Lower leg skin (tissue), 3 donors: ENCODE results near the gene MAFB.

ENCODE experiments used
- POLR2A ChIP-seq, 2 donors: fragments of 450-650 bp; IDR thresholded peaks; one replicate each; pipeline ENCODE4 v1.6.1; 2016 to 2017; ENCODE audit warnings: antibody characterized with exemption in 2 of 2, mild to moderate bottlenecking in 1 of 2, moderate library complexity in 1 of 2
- TF ChIP-seq, protein P1 (sequence below), 3 donors: fragments of 450-650 bp; IDR thresholded peaks; one replicate each; pipeline ENCODE4 v1.5.1; 2016; ENCODE audit warnings: antibody characterized with exemption in 3 of 3, mild to moderate bottlenecking in 3 of 3, moderate library complexity in 2 of 3

DNA sequence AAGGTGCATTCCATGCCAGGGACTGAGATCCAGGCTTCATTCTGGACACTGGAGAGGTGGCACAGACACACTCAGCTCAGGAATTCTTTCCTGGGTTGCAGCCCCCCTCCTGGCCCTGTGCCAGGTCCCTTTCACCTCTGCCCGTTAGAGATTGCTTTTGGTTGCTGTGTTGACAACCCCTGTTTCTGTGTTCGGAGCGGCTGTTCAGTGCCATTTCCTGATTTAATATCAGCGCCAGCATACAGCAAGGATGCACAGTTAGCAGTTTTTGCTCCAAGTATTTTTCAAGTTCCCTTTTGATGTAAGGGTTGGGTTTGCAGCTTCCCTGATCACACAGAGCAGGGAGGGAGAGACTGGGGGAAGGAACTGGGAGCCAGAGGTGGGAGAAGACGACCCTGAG is 8.5 kb upstream of the MAFB start:
- TF ChIP-seq, protein P1, sequence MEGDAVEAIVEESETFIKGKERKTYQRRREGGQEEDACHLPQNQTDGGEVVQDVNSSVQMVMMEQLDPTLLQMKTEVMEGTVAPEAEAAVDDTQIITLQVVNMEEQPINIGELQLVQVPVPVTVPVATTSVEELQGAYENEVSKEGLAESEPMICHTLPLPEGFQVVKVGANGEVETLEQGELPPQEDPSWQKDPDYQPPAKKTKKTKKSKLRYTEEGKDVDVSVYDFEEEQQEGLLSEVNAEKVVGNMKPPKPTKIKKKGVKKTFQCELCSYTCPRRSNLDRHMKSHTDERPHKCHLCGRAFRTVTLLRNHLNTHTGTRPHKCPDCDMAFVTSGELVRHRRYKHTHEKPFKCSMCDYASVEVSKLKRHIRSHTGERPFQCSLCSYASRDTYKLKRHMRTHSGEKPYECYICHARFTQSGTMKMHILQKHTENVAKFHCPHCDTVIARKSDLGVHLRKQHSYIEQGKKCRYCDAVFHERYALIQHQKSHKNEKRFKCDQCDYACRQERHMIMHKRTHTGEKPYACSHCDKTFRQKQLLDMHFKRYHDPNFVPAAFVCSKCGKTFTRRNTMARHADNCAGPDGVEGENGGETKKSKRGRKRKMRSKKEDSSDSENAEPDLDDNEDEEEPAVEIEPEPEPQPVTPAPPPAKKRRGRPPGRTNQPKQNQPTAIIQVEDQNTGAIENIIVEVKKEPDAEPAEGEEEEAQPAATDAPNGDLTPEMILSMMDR (IDR thresholded peaks at IDR 0.05) = no peak
- no peak for TF ChIP-seq POLR2A (IDR thresholded peaks at IDR 0.05)
